Measurements from ENCODE around the gene DCLRE1B.

The DCLRE1B gene

GRCh38 chr1:113941245-113941559 lies 36.1 kb downstream of the DCLRE1B start:
- peaks cover 65% of the 10 kb centered on the region for H3K4me1 ChIP-seq (ENCODE audit: insufficient read depth, low read length, severe bottlenecking)
- H3K4me3 ChIP-seq (ENCODE audit: low read depth, low read length, poor library complexity, severe bottlenecking), result peak overlapping the region; percentile 40
- peaks cover 72% of the 10 kb centered on the region for H3K79me2 ChIP-seq (ENCODE audit: insufficient read depth, low read length)
- H3K9me3 ChIP-seq (ENCODE audit: low read length), result no peaks in the 10 kb centered on the region
- no peak for TF ChIP-seq EZH2 (IDR thresholded peaks at IDR 0.05; ENCODE audit: borderline replicate concordance, low read length)
- TF ChIP-seq, protein P1, sequence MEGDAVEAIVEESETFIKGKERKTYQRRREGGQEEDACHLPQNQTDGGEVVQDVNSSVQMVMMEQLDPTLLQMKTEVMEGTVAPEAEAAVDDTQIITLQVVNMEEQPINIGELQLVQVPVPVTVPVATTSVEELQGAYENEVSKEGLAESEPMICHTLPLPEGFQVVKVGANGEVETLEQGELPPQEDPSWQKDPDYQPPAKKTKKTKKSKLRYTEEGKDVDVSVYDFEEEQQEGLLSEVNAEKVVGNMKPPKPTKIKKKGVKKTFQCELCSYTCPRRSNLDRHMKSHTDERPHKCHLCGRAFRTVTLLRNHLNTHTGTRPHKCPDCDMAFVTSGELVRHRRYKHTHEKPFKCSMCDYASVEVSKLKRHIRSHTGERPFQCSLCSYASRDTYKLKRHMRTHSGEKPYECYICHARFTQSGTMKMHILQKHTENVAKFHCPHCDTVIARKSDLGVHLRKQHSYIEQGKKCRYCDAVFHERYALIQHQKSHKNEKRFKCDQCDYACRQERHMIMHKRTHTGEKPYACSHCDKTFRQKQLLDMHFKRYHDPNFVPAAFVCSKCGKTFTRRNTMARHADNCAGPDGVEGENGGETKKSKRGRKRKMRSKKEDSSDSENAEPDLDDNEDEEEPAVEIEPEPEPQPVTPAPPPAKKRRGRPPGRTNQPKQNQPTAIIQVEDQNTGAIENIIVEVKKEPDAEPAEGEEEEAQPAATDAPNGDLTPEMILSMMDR (IDR thresholded peaks at IDR 0.05; ENCODE audit: low read length), result no peak
- peak overlapping the region; percentile 47; the same call in 1 of the 2 replicates for H3K9ac ChIP-seq (ENCODE audit: low read length)
- H3K4me2 ChIP-seq (ENCODE audit: low read length), result peak overlapping the region; percentile 65
- no peaks in the 10 kb centered on the region for H3K9me2 ChIP-seq (ENCODE audit: low read depth, low read length)
- H4K20me1 ChIP-seq (ENCODE audit: insufficient read depth, low read length), result no peaks in the 10 kb centered on the region
- H3K27ac ChIP-seq (ENCODE audit: low read depth, low read length, poor library complexity, severe bottlenecking), result peak overlapping the region; percentile 92
- H3K36me3 ChIP-seq (ENCODE audit: insufficient read depth, low read length), result peaks cover 41% of the 10 kb centered on the region
- no peaks in the 10 kb centered on the region for H3K27me3 ChIP-seq (ENCODE audit: insufficient read depth, low read length)
- no peak overlapping the region for H2AFZ ChIP-seq (ENCODE audit: low read length)
- no peaks in the 10 kb centered on the region for H3F3A ChIP-seq (ENCODE audit: insufficient read depth, low read length)

GRCh38 chr1:113942527-113942926 lies 37.4 kb downstream of the DCLRE1B start:
- Histone ChIP-seq H3K79me2 (ENCODE audit: insufficient read depth, low read length) (peaks cover 67% of the 10 kb centered on the region), H3K9me3 (ENCODE audit: low read length) (no peaks in the 10 kb centered on the region), H3K27me3 (ENCODE audit: insufficient read depth, low read length) (no peaks in the 10 kb centered on the region), H4K20me1 (ENCODE audit: insufficient read depth, low read length) (no peaks in the 10 kb centered on the region), H3K4me1 (ENCODE audit: insufficient read depth, low read length, severe bottlenecking) (peaks cover 65% of the 10 kb centered on the region), H3K27ac (ENCODE audit: low read depth, low read length, poor library complexity, severe bottlenecking) (no peak overlapping the region), H3K9me2 (ENCODE audit: low read depth, low read length) (no peaks in the 10 kb centered on the region), H3F3A (ENCODE audit: insufficient read depth, low read length) (no peaks in the 10 kb centered on the region), H3K4me3 (ENCODE audit: low read depth, low read length, poor library complexity, severe bottlenecking) (no peak overlapping the region), H2AFZ (ENCODE audit: low read length) (no peak overlapping the region), H3K4me2 (ENCODE audit: low read length) (no peak overlapping the region), H3K36me3 (ENCODE audit: insufficient read depth, low read length) (peaks cover 41% of the 10 kb centered on the region), H3K9ac (ENCODE audit: low read length) (no peak overlapping the region)
- TF ChIP-seq EZH2 (IDR thresholded peaks at IDR 0.05; ENCODE audit: borderline replicate concordance, low read length), result no peak
- TF ChIP-seq, protein P1 (IDR thresholded peaks at IDR 0.05; ENCODE audit: low read length), result no peak

- no peak overlapping the region for H2AFZ ChIP-seq (ENCODE audit: low read length)
- no peaks in the 10 kb centered on the region for H3F3A ChIP-seq (ENCODE audit: insufficient read depth, low read length)
- TF ChIP-seq, protein P1 (IDR thresholded peaks at IDR 0.05; ENCODE audit: low read length), result no peak
- TF ChIP-seq EZH2 (IDR thresholded peaks at IDR 0.05; ENCODE audit: borderline replicate concordance, low read length), result no peak
- peaks cover 41% of the 10 kb centered on the region for H3K36me3 ChIP-seq (ENCODE audit: insufficient read depth, low read length)
- H3K9me3 ChIP-seq (ENCODE audit: low read length), result no peaks in the 10 kb centered on the region
- no peaks in the 10 kb centered on the region for H3K27me3 ChIP-seq (ENCODE audit: insufficient read depth, low read length)
- no peak overlapping the region for H3K9ac ChIP-seq (ENCODE audit: low read length)
- no peak overlapping the region for H3K27ac ChIP-seq (ENCODE audit: low read depth, low read length, poor library complexity, severe bottlenecking)
- H3K4me2 ChIP-seq (ENCODE audit: low read length), result no peak overlapping the region
- no peak overlapping the region for H3K4me3 ChIP-seq (ENCODE audit: low read depth, low read length, poor library complexity, severe bottlenecking)
- H3K4me1 ChIP-seq (ENCODE audit: insufficient read depth, low read length, severe bottlenecking), result peaks cover 65% of the 10 kb centered on the region
- no peaks in the 10 kb centered on the region for H4K20me1 ChIP-seq (ENCODE audit: insufficient read depth, low read length)
- peaks cover 67% of the 10 kb centered on the region for H3K79me2 ChIP-seq (ENCODE audit: insufficient read depth, low read length)
- no peaks in the 10 kb centered on the region for H3K9me2 ChIP-seq (ENCODE audit: low read depth, low read length)
Measured at GRCh38 chr1:113943028-113943811, 38.1 kb downstream of the DCLRE1B start.
